HEK293T (cell line): ENCODE results near the gene BCL2L1.

Experiments used
- ARNT ChIP-seq: fragments of 450-650 bp; IDR thresholded peaks from 2 replicates; pipeline ENCODE4 v1.6.1; 2017; ENCODE audit warnings: mild to moderate bottlenecking
- BHLHE40 ChIP-seq: fragments of 450-650 bp; IDR thresholded peaks from 2 replicates; pipeline ENCODE4 v1.6.1; 2016; ENCODE audit warnings: mild to moderate bottlenecking, moderate library complexity, borderline replicate concordance
- ELF4 ChIP-seq: fragments of 450-650 bp; IDR thresholded peaks from 2 replicates; pipeline ENCODE4 v1.6.1; 2017; ENCODE audit warnings: antibody characterized with exemption
- FOXA1 ChIP-seq: fragments of 450-650 bp; IDR thresholded peaks from 2 replicates; pipeline ENCODE4 v1.6.1; 2016; ENCODE audit warnings: mild to moderate bottlenecking
- FOXM1 ChIP-seq: fragments of 450-650 bp; IDR thresholded peaks from 2 replicates; pipeline ENCODE4 v1.6.1; 2017; ENCODE audit warnings: mild to moderate bottlenecking, borderline replicate concordance
- HDGF ChIP-seq: fragments of 450-650 bp; IDR thresholded peaks from 2 replicates; pipeline ENCODE4 v1.6.1; 2017; ENCODE audit warnings: antibody characterized with exemption, borderline replicate concordance
- L3MBTL2 ChIP-seq: fragments of 450-650 bp; conservative IDR thresholded peaks from 2 replicates; pipeline ENCODE4 v1.6.1; 2016; ENCODE audit warnings: mild to moderate bottlenecking
- LEF1 ChIP-seq: fragments of 450-650 bp; IDR thresholded peaks from 2 replicates; pipeline ENCODE4 v1.6.1; 2017; ENCODE audit warnings: mild to moderate bottlenecking, borderline replicate concordance
- NFRKB ChIP-seq: fragments of 450-650 bp; IDR thresholded peaks from 2 replicates; pipeline ENCODE4 v1.6.1; 2016; ENCODE audit warnings: mild to moderate bottlenecking, moderate library complexity
- PKNOX1 ChIP-seq: fragments of 450-650 bp; IDR thresholded peaks from 2 replicates; pipeline ENCODE4 v1.6.1; 2016
- SP1 ChIP-seq: fragments of 450-650 bp; IDR thresholded peaks from 2 replicates; pipeline ENCODE4 v1.6.1; 2017
- SUZ12 ChIP-seq: fragments of 450-650 bp; IDR thresholded peaks from 2 replicates; pipeline ENCODE4 v1.6.1; 2016; ENCODE audit warnings: mild to moderate bottlenecking
- TARDBP ChIP-seq: fragments of 450-650 bp; IDR thresholded peaks from 2 replicates; pipeline ENCODE4 v1.6.1; 2016
- ZNF384 ChIP-seq: fragments of 450-650 bp; IDR thresholded peaks from 2 replicates; pipeline ENCODE4 v1.6.1; 2016

GRCh38 chr20:31708736-31709534 lies 13.7 kb downstream of the BCL2L1 start:
- TF ChIP-seq NFRKB (no peak), HDGF (no peak), LEF1 (no peak), L3MBTL2 (no peak), SUZ12 (no peak), FOXM1 (no peak), BHLHE40 (no peak), PKNOX1 (no peak), ZNF384 (no peak), FOXA1 (no peak), ELF4 (no peak), TARDBP (no peak), ARNT (no peak), SP1 (no peak)
